Natural killer cell (primary cell): ENCODE results near the gene CMIP. TPM values are rescaled to one million over a fixed set of nuclear protein-coding genes. Genes with fewer than 3 reads are reported as not detected.

Experiments
- ATAC-seq, 3 donors: fragments of 150-1000 bp in 2 of 3; fragments of 200-7000 bp in 1 of 3; cut with Tn5 transposase; 1 replicate in 1 of 3; 2 replicates in 2 of 3; pipeline ENCODE4 v1.10.0; 2021; ENCODE audit warnings: mild to moderate bottlenecking in 2 of 3, moderate library complexity in 2 of 3
- DNase-seq, 2 donors: peaks; one replicate each; pipeline versions ENCODE4 v3.0.0 to v3.0.0-alpha.2; 2013 to 2021; ENCODE audit warnings: mixed read lengths in 1 of 2
- H3K27ac ChIP-seq: one replicate; pipeline ENCODE4 v1.5.1; 2013; ENCODE audit warnings: mild to moderate bottlenecking, low read length
- H3K27me3 ChIP-seq: one replicate; pipeline ENCODE4 v1.6.1; 2013; ENCODE audit warnings: low read length; ENCODE audit not compliant: control insufficient read depth, insufficient read depth
- H3K36me3 ChIP-seq: one replicate; pipeline ENCODE4 v1.6.1; 2013; ENCODE audit warnings: low read length; ENCODE audit not compliant: control insufficient read depth, insufficient read depth
- H3K4me1 ChIP-seq: one replicate; pipeline ENCODE4 v1.6.1; 2013; ENCODE audit warnings: low read length; ENCODE audit not compliant: control insufficient read depth, insufficient read depth
- H3K4me3 ChIP-seq: one replicate; pipeline ENCODE4 v1.5.1; 2013; ENCODE audit warnings: low read length
- H3K9me3 ChIP-seq: one replicate; pipeline ENCODE4 v1.6.1; 2013; ENCODE audit warnings: low read length; ENCODE audit not compliant: control insufficient read depth, insufficient read depth
- H3K27ac Mint-ChIP-seq, 2 donors: one replicate each; pipeline ENCODE4 v1.8.0; 2022; ENCODE audit warnings: mild to moderate bottlenecking in 2 of 2, mixed read lengths in 2 of 2, moderate library complexity in 1 of 2
- H3K27me3 Mint-ChIP-seq, 2 donors: one replicate each; pipeline ENCODE4 v1.8.0; 2022; ENCODE audit warnings: low read depth in 2 of 2, mixed read lengths in 2 of 2
- H3K36me3 Mint-ChIP-seq: one replicate; pipeline ENCODE4 v1.8.0; 2022; ENCODE audit warnings: mixed read lengths
- H3K4me1 Mint-ChIP-seq, 2 donors: one replicate each; pipeline ENCODE4 v1.8.0; 2022; ENCODE audit warnings: mixed read lengths in 2 of 2
- H3K4me3 Mint-ChIP-seq: one replicate; pipeline ENCODE4 v1.8.0; 2022; ENCODE audit warnings: mild to moderate bottlenecking, moderate library complexity, mixed read lengths
- H3K9me3 Mint-ChIP-seq, 2 donors: one replicate each; pipeline ENCODE4 v1.8.0; 2022; ENCODE audit warnings: mixed read lengths in 2 of 2
- CTCF ChIP-seq: fragments of 200-600 bp; IDR thresholded peaks from one replicate; pipeline ENCODE4 v1.8.0; 2022; ENCODE audit warnings: antibody characterized with exemption
- WGBS: methylation state at CpG from one replicate; pipeline ENCODE4 v1.1.7; 2013; ENCODE audit warnings: missing lambda C conversion rate; ENCODE audit not compliant: insufficient coverage; 5-methylcytosine and 5-hydroxymethylcytosine counted together
- intact Hi-C: fragments of 100-400 bp; cut with micrococcal nuclease; formaldehyde crosslinking; loops from one replicate; pipeline ENCODE4 v1.14.2; 2022
- total RNA-seq, 4 donors: library from RNA; stranded (reverse); fragments of 120-200 nt in 1 of 4; gene quantifications; one replicate each; pipeline versions ENCODE4 v1.2.3 to v1.2.4, GENCODE V29; 2013 to 2022

The CMIP gene
- total RNA-seq, 3 donors from 2014 or later (not counting 1 experiment from before 2014, with no cell fraction given), result 88.2 to 115 (median 91.5) TPM

- Histone ChIP-seq H3K4me3 (no peak overlapping the region), H3K4me1 (peaks cover 22% of the 10 kb centered on the region), H3K27me3 (no peaks in the 10 kb centered on the region), H3K27ac (peak overlapping the region; percentile 96), H3K9me3 (no peaks in the 10 kb centered on the region), H3K36me3 (peaks cover 18% of the 10 kb centered on the region)
- Mint-ChIP-seq H3K27ac (no peak overlapping the region), H3K4me1 (peaks cover 6 to 23% of the 10 kb centered on the region in 2 donors), H3K9me3 (no peaks in the 10 kb centered on the region), H3K36me3 (no peaks in the 10 kb centered on the region), H3K4me3 (no peak overlapping the region), H3K27me3 (no peaks in the 10 kb centered on the region)
- TF ChIP-seq CTCF, result no peak
- 93% methylated on average over 3 of the region's 3 CpGs for WGBS
- intact Hi-C loops, result loop anchor here (5.0 kb wide), 2 partner anchors 38 to 227 kb away; no protein-coding TSS in a partner anchor
- DNase-seq (no peak), ATAC-seq (no peak)
Observed at GRCh38 chr16:81615411-81615810, 170.8 kb downstream of the CMIP start.

- ATAC-seq, result no peak
- no peak for TF ChIP-seq CTCF
- Histone ChIP-seq H3K4me1 (peaks cover 22% of the 10 kb centered on the region), H3K27ac (peak overlapping the region; percentile 96), H3K4me3 (no peak overlapping the region), H3K27me3 (no peaks in the 10 kb centered on the region), H3K9me3 (no peaks in the 10 kb centered on the region), H3K36me3 (peaks cover 15% of the 10 kb centered on the region)
- H3K4me1 Mint-ChIP-seq, result peaks cover 6 to 23% of the 10 kb centered on the region in 2 donors
- peak in 1 of 2 donors; percentile 14 for DNase-seq
- H3K27ac Mint-ChIP-seq, result no peak overlapping the region
- H3K4me3 Mint-ChIP-seq, result no peak overlapping the region
- 96% methylated on average over 14 of the region's 14 CpGs for WGBS
- H3K36me3 Mint-ChIP-seq, result no peaks in the 10 kb centered on the region
- H3K27me3 Mint-ChIP-seq, result no peaks in the 10 kb centered on the region
- intact Hi-C loops, result loop anchor here (1.0 to 5.0 kb wide), 5 partner anchors 16 to 226 kb away; no protein-coding TSS in a partner anchor
- H3K9me3 Mint-ChIP-seq, result no peaks in the 10 kb centered on the region
Observed at GRCh38 chr16:81615833-81616232, 171.2 kb downstream of the CMIP start.

GRCh38 chr16:81616321-81617020, 171.9 kb downstream of the CMIP start:
- Mint-ChIP-seq H3K4me1 (peaks cover 6 to 21% of the 10 kb centered on the region in 2 donors), H3K4me3 (peak overlapping the region; percentile 69), H3K27me3 (no peaks in the 10 kb centered on the region), H3K9me3 (no peaks in the 10 kb centered on the region), H3K36me3 (no peaks in the 10 kb centered on the region), H3K27ac (no peak overlapping the region)
- intact Hi-C loops, result loop anchor here (1.0 to 5.0 kb wide), 5 partner anchors 16 to 226 kb away; no protein-coding TSS in a partner anchor
- Histone ChIP-seq H3K9me3 (no peaks in the 10 kb centered on the region), H3K27ac (peak overlapping the region; percentile 96), H3K4me3 (no peak overlapping the region), H3K27me3 (no peaks in the 10 kb centered on the region), H3K36me3 (peaks cover 13% of the 10 kb centered on the region), H3K4me1 (peaks cover 22% of the 10 kb centered on the region)
- peak; percentile 86 to 89 (median 86) for ATAC-seq
- DNase-seq, result peak; percentile 76 to 90
- TF ChIP-seq CTCF, result no peak
- WGBS, result 19% methylated on average over 17 of the region's 17 CpGs
